Measurements from ENCODE around the gene RAB4A.

- TF ChIP-seq POLR2AphosphoS2 (conservative IDR thresholded peaks at IDR 0.05; ENCODE audit: low read length): no peak
- no peak for TF ChIP-seq REST (IDR thresholded peaks at IDR 0.05)
Observed at GRCh38 chr1:229302740-229303139, 31.8 kb downstream of the RAB4A start.

All from A549 (cell line).